ENCODE measurements around the gene ZNF438.

The ZNF438 gene

DNA sequence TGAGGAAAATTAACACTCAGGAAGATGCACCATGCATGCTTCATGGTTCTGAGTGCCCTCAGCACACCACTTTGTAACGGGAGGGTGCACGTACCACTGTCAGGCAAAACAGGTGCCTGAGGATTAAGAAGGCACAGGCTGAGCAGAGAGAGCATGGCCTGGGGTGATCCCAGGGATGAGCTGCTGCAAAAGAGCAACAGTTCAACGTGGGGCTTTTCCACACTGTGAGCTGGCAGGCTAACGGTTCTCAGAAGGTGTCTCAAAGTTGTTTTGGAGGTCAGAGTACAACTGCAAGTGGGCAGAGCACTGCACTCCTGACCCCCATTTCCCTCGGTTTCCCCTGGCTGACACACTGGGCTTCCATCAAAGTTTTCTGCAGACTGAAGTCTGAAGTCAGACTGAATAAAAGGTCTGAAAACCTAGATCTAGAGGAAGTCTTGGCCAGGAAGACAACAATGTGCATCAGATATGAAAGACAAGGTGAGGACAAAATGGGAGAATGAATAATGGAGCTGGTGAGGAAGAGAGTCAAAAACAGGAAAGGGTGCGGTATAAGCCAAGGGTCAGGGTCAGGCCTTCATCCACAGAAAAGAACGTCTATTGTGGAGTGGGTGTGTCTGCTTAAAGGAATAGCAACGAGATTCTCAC is 20.5 kb downstream of the ZNF438 start:
- no peak for DNase-seq

DNA sequence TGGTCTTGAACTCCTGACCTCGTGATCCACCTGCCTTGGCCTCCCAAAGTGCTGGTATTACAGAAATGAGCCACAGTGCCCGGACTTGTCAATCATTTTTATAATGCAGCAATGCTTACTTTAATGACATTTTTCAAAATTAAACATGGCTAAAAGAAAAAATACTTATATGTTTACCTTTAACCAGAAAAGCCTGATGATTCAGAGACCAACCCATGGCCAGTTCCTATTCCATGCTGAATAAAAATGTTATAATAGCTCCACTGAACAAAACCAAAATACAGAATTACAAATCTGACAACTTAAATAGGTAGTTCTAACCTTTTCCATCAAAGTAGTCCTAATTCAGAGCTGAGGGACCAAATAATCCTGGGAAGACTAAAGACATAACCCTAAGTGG is 21.6 kb downstream of the ZNF438 start:
- no peak for DNase-seq

DNA sequence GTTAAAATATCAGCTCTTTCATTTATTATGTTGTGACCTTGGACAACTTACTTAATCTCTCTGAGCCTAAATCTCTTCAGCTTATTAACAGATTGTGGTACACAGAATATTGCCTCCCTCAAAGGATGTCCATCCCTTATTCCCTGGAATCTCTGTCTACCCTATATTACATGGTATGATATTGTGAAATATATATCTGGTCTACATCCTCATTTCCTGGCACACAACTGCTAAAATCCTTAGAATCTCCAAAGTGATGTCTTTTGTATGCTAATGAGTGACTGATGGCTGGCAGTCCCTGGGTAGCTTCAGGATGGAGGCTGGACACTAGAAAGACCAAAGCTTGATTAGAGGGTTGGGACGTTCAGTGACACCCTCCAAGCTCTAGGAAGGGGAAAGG is 25.8 kb downstream of the ZNF438 start:
- no peak for DNase-seq

DNA sequence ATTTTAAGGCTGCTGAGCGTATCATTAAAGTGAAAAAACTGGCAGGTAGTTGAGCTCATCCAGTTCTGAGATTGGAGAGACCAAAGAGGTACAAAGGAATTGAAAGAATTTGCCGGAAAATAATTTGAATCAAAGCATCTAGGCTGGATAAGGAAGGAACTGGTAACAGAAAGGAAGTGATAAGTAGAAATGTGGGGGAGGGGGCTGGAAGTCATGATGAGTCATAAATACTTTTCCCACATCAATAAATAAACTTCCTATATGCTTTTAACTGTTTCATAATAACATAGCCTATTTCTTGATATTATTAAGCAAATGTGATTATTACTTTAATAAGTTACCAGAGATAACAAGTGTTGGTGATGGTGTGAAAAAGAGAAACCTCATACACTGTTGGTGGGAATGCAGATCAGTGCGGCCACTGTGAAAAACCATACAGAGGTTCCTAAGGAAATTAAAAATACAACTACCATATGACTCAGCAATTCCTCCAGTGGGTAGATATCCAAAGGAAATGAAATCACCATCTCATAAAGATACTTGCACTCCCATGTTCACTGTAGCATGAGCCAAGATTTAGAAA is 27.0 kb downstream of the ZNF438 start:
- no peak for DNase-seq

DNA sequence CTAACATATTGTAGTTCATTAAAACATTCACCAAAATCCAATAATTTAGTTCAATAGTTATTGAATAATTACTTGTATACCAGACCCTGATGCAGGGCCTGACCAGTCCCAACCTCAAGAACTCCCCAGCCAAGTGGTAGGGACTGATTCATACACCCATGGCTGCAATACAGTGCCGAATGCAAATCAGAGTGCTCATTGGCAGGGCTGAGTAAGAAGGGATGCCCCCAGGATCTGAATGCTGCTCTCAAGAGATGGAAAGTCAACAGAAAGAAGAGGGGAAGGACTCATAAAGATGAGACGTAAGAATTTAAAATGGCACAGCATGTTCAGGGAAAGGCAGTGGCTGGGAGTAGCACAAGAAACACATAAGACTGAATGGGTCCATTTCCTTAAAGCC is 29.9 kb downstream of the ZNF438 start:
- no peak for DNase-seq

DNA sequence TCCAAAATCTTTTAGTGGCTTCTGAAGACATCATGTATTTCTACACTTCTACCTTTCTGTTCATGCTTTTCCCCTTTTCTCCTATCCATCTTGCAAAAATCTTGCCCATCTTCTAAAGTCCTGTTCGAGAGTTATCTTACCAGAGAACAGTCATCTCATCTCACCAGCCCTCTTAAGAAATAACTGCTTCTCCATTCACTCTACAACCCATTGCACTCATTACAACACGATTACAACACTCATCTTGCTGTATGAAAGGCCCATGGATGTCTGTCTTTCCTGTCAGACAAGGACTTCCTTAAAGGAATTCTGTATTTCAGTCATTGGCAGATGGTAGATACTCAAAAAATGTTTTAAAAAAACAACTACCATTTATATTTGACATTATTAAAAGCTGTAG is 30.8 kb downstream of the ZNF438 start:
- no peak for DNase-seq

DNA sequence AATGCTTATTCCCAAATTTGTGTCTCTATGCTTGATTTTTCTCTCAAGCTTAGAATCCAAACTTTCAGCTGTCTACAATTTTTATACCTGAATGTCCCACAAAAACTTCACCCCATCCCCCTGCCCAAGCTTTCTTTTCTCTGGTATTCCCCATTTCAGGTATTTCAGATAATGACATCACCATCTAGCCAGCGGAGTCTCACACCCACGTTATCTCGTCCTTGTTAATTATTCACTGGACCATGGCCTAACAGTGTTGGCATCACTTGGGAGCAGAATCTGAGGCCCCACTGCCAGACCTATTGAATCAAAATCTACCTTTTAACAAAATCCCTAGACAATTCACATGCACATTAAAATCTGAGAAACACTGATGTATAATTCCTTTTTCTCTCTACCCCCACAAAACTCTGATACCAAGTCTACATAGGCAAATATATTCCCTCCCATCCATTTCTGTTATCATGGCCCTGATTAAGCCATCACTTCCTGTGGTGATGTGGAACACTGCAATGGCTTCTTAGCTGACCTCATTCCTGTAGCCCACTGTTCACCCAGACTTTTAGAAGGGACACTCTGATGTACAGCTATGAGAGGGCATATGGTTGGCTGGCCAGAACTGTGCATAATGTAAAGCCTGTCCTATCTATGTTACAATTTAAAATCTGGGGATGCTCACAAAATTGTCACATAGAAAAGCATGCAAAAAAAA is 31.4 kb downstream of the ZNF438 start:
- DNase-seq = no peak

DNA sequence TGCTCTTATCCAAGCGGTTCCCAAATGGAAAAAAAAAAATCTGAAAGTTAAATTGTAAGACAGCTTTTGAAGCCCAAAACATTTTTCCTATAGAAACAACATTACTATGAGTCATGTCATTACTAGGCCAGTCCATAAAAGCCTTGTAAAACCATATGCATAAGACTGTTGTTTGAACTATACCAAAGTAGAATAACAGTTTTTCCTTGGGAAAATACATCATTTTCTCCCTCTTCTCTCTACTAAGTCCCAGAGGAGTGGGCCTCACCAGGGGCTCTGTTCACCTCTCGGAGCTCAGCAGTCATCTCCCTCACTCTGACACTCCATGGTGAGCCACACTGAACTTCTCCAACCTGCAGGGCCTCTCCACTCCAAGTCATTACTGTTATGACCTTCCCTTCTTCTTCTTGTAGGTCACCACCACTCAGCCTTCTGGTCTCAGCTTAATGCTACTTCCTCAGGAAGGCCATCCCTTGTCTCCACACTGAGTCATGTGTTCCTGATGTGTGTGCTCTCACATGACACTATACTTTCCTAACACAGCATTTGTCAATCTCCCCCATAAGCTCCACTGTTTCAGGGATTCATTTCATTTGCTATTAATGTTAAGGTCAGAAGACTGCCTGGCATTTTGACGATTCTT is 32.5 kb downstream of the ZNF438 start:
- no peak for DNase-seq

DNA sequence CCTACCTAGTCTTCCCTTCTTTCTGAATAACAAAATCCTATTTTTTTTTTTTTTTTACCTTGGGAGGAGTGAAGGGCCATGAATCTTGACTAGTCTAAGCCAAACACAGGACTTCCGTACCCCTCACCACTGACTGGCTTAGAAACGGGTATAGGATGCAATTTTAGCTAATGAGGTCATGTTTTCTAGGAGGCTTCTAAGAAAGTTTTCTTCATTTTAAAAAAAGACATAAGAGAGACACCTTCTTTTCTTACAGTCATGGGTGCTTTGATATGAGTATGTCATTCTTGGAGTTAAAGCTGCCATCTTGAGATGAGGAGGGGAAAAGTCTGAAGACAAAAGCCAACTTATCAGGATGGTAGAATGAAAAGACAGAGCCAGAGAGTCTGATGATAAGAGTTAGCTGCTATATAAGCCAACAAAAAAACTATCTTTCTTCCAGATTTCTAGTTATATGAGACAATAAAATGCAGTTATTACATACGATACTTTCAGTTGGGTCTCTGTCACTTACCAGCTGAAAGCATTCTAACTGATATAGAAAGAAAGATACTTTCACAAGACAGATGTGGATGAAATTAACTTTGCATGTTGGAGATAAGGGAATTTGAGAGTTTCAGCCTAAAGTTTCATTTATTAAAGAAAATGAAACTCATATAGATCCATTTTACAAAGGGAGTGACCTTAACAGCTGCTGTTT is 34.0 kb downstream of the ZNF438 start:
- no peak for DNase-seq

DNA sequence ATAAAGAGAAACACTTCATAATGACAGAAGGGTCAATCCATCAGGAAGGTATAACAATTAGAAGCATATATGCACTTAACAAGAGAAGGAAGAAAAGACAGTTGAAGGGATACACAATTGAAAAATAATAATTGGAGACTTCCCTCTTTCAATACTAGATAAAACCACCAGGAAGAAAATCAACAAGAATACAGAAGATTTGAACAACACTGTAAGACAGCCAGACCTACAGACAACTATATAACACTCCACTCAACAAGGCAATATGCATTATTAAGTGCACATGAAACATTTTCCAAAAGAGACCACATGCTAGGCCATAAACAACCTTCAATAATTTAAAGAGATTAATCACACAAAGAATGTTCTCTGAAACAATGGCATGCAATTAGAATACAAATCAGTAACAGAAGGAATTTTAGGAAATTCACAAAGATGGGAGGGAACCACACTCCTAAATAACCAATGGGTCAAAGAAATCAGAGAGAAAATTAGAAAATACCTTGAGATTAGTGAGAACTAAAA is 35.1 kb downstream of the ZNF438 start:
- DNase-seq = no peak

DNA sequence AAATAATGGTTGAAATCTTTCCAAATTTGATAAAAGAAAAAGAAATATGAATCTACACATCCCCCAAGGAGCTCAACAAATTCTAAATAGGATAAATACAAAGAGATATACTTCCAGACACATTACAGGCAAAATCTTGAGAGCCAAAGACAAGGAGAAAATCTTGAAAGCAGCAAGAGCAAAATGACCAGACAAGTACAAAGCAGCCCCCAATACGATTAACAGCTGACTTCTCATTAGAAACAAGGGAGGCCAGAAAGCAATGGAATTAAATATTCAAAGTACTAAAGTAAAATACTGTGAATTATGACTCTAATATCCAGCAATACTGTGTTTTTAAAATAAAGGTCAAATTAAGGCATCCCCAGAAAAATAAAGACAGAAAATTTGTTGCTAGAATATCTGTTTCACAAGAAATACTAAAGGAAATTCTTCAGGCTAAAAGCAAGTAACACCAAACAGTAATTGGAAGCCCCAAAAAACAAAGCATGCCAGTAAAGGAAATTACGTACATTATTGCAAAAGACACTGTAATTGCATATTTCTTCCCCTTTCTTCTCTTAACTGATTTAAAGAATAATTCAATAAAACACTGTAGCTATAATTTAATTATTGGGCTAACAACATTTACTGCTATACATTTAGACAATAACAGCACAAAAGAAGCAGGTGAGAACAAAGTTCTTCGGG is 36.4 kb downstream of the ZNF438 start:
- DNase-seq = no peak

DNA sequence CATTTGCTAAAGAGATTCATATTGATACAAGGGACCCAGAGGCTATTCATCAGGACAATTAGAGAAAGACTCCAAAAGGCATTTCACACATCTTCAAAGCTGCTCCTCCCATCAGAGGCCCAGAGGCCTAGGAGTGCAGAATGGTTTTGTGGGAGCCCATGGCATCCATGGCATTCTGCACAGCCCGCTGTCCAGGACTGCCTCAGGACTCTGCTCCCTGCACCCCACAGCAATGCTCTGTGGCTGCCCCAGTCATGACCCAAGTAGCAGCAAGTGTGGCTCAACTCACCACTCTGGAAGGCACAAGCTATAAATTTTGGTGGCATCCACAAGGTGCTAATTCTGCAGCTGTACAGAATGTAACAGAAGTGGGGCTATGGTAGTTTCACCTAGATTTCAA is 38.5 kb downstream of the ZNF438 start:
- DNase-seq = no peak

DNA sequence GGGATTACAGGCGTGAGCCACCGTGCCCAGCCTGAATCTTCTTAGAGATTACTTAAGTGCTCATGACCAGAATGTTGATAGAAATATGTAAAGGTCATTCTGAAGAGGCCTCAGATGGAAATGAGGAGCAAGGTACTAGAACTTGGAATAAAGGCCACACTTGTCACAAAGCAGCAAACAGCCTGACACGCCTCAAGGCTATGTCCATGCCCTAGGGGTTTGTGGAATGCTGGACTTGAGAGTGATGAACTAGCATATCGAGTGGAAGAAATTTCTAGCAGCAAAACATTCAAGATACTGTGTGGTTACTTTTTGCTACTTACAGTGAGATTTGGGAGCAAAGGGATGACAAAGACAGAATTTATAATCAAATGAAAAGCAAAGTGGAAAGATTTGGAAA is 39.0 kb downstream of the ZNF438 start:
- DNase-seq = no peak

DNA sequence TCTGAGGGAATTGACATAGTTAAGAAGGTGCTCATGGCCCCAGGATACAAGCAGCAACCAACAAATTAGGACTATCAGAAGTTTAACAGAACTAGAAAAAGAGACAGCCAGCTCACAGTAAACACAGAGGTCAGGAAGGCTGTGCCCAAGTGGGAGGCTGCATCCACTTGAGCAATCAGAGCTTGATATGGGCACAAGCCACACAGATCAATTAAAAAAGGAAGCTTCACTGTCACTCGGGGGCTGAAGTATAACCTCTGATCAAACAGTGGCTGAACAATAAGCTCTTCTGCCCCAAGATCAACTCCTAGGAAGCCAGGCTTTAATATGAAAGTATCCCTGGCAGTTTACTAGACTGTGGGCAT is 40.0 kb downstream of the ZNF438 start:
- no peak for DNase-seq

DNA sequence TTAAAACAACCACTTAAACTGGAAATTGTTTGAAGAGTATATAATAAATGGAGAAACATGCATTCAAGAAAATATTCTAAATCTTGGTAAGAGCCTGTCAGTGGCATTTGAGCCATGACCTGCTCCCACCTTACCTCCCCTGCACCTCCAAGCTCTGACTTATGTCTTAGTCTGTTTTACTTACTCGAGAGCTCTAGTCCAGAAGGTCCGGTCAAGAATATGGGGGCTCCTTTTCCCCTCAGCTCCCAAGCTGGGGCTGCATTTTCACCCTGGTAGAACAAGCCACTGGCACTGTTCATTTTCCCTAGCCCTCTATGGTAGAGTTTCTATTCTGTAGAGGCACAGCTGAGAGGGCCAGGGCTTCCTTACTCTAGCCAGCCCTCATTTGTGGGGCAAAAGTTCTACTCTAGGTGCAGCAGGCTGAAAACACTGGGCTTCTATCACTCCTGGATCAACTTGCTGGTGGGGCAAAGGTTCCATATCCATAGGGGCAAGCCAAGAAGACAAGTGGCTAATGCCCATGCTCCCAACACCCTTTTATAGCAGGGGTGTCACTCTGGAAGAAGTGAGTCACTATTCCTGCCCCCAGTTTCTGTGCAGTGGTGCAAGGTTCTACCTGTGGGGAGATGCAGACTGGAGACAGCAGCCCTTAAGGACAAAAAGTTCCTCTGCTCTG is 40.6 kb downstream of the ZNF438 start:
- DNase-seq = no peak

DNA sequence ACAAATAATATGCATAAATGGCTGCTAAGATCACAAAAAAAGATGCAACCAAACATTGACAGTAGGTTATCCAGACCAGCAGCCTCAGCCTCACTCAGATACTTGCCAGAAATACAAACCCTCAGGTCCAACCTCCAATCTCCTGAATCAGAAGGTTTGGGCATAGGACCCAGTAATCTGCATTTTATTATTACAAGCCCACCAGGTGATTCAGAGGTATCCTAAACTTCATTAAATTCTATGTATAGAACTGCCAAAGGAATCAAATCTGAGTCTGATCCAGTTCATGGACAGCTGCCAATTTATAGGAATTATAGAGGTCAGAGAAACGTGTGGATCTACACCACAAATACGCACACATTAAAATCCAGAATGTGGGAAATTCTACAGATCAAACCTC is 41.3 kb downstream of the ZNF438 start:
- DNase-seq = no peak

DNA sequence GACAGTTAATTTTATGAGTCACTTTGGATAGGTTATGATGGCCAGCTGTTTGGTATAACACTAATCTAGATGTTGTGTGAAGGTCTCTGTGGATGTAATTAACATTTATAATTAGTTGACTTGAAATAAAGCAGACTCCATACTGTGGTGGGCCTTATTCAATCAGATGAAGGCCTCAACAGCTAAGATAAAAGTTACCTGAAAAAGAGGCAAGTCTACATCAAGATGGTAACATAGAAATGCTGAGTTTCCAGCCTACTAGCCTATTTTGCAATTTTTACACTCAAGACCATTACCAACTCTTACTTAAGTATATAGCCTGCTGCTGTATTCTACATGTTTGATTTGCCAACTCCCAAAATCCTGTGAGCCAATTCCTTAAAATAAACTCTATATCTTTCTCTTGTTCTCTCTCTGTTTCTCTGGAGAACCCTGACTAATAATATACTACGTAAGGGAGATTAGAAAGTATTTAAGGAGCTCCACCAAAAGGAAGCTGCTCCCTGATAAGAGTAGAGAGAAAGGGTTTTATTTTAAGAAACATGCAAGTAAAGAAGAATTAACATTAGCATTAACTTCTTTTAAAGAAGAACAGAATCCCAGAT is 42.7 kb downstream of the ZNF438 start:
- no peak for DNase-seq

DNA sequence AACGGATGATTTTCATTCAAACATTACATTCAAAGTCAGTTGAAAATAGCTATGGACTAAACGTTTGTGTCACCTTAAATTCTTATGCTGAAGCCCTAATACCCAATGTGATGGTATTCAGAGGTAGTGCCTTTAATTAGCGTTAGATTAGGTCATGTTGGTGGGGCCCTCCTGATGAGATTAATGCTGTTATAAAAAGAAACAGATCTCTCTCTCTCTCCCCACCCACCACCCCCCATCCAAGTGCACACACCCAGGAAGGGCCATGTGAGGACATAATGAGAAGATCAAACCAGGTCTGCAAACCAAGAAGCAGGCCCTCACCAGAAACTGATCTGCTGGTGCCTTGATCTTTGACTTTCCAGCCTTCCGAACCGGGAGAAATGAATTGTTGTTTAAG is 44.2 kb downstream of the ZNF438 start:
- no peak for DNase-seq

DNA sequence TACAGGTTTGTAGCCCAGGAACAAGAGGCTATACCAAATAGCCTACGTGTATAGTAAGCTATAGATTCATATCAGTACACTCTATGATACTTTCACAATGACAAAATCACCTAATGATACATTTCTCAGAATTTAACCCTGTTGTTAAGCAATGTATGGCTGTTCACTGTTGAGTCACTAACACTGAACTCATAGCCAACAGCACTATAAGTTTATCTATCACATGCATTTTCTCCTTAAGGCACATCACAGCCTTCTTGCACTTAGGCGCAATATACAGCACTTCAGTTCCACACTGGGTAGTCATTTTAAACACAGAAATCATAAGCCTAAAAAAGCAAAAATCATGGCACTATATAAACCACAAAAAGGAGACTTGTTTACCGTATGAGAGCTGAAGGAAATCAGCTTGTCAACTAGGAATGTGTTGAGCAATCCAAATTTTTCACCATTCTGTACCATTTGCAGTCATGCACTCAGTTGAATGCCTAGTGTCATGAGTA is 45.6 kb downstream of the ZNF438 start:
- DNase-seq = no peak

DNA sequence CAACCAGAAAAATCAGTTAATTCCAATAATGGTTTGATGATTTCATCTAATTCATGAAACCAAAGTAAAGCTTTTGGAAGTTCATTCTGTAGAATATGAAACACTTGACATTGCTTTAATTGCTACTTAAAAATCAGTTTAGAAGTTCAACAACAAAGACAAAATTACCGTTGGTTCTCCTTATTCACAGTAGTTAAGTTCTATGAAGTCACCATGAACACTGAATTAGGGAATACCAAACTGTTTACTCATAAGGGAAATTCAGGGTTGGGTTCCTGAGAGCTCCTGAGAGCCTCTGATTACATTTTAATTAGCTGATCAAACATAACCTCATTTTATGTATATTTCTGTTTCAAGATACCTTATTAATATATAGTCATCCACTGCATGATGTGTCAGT is 46.2 kb downstream of the ZNF438 start:
- DNase-seq = no peak

DNA sequence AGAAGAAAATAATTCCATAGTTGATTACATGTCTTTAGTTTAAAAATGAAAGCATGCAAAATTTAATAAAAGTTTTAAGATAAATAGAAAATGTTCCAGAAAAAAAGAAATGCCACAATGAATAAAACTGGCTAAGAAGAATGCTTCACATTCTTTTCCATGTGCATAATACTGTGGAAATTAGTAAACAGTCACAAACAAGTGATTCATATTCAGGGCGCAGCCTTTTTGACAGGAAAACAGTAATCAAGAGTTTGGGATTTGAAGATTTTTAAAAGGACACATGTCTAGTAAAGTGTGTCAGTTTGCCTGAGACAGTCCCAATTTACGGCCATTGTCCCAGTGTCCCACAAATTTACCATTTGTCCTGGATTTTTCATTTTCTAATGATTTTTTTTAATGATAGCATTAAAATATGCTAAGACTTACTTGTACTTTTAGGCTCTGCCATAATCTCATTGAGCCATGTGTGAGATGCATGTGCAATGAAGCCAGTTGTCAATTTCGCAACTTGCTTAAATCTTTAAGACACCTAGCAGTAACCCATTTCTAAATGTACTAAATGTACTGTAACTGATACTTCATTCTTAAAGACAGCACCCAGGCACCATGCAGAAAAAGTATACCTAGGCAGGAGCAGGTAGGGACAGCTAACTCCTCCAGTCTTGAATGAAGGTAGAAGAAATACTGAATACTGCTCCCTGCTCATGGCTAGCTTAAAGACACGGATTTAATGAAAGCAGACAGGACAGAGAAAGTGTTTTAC is 46.9 kb downstream of the ZNF438 start:
- no peak for DNase-seq

Data from NCI-H1436 treated with DMSO at 0.1 percent for 48 hours (cell line).